Measurements from ENCODE around the gene AGPS. TPM values are rescaled to one million over a fixed set of nuclear protein-coding genes. Genes with fewer than 3 reads are reported as not detected.
A peak's percentile ranks its signal among the peaks of the same experiment; 100 is the strongest.

Gene AGPS
- total and polyA plus RNA-seq, 9 of the 15 experiments (the other 6 are each of a cell fraction or from before 2014, with no cell fraction given), result 15.5 to 211 (median 63.1) TPM

GRCh38 chr2:177392373-177393202 lies at the start of gene AGPS (continued):
- TF ChIP-seq AFF4 (CRISPR knock-in tag; IDR thresholded peaks at IDR 0.05) (peak; percentile 83; the same call in 1 of the 2 replicates), ZNF764 (CRISPR knock-in tag; IDR thresholded peaks at IDR 0.05; ENCODE audit: low read depth) (no peak), NR2F6 (CRISPR knock-in tag; IDR thresholded peaks at IDR 0.05) (peak; percentile 87), FIP1L1 (IDR thresholded peaks at IDR 0.05; ENCODE audit: low read depth, low read length, poor library complexity, severe bottlenecking) (peak; percentile 78), PYGO2 (tag; IDR thresholded peaks at IDR 0.05) (no peak), FOSL1 (tag; conservative IDR thresholded peaks at IDR 0.05) (0 out of 2 replicates have a peak, but pooled peaks have one; percentile 27), E2F6 (IDR thresholded peaks at IDR 0.05; ENCODE audit: borderline replicate concordance in 1 of 2, extremely low read depth in 1 of 2, insufficient read depth in 1 of 2, insufficient read length in 1 of 2, low read depth in 1 of 2, low read length in 1 of 2, poor library complexity in 1 of 2, severe bottlenecking in 1 of 2) (peak; percentile 98 to 99), OTX1 (CRISPR knock-in tag; IDR thresholded peaks at IDR 0.05) (peak; percentile 86), ZNF444 (CRISPR knock-in tag; IDR thresholded peaks at IDR 0.05) (peak; percentile 44; the same call in 1 of the 2 replicates), ZNF3 (CRISPR knock-in tag; IDR thresholded peaks at IDR 0.05) (no peak), CBX1 (IDR thresholded peaks at IDR 0.05; ENCODE audit: low read depth) (peak; percentile 97), POLR2G (IDR thresholded peaks at IDR 0.05; ENCODE audit: low read depth, low read length) (peak; percentile 100), STAT5A (IDR thresholded peaks at IDR 0.05; ENCODE audit: borderline replicate concordance, low read length) (no peak), ATF6 (CRISPR knock-in tag; IDR thresholded peaks at IDR 0.05) (peak; percentile 96), KHSRP (IDR thresholded peaks at IDR 0.05) (no peak), GTF2F1 (IDR thresholded peaks at IDR 0.05; ENCODE audit: low read depth, low read length) (0 out of 2 replicates have a peak, but pooled peaks have one; percentile 50), EP400 (IDR thresholded peaks at IDR 0.05) (peak; percentile 98), RAD51 (IDR thresholded peaks at IDR 0.05; ENCODE audit: borderline replicate concordance, low read depth) (no peak), ZNF175 (CRISPR knock-in tag; IDR thresholded peaks at IDR 0.05; ENCODE audit: low read depth) (no peak; the same call in 1 of the 2 replicates)
